Endothelial cell of umbilical vein (primary cell): ENCODE measurements around the gene DIRAS3. TPM values are rescaled to one million over a fixed set of nuclear protein-coding genes. Genes with fewer than 3 reads are reported as not detected.

Experiments
- BruUV-seq: library from RNA; stranded (reverse); fragments of 400-500 nt; replicated peaks from 2 replicates; lab custom pipeline; 2021; lab: Mats Ljungman, UMichigan
- CTCF ChIA-PET: fragments of 300-600, 350-600 bp; sonication (Branson Sonifier 250); formaldehyde crosslinking; loops from one replicate; lab custom pipeline; 2021; ENCODE audit warnings: antibody characterized with exemption, inconsistent platforms; lab: Charles Lee
- POLR2A ChIA-PET: fragments of 300-600, 350-600 bp; sonication (Branson Sonifier 250); formaldehyde crosslinking; loops from one replicate; lab custom pipeline; 2021; ENCODE audit warnings: antibody characterized with exemption, inconsistent platforms; lab: Charles Lee
- DNase-seq: peaks from one replicate; pipeline ENCODE4 v3.0.0-alpha.2; 2011; ENCODE audit warnings: low read depth, low spot score
- FAIRE-seq: peaks from 2 replicates; lab custom pipeline; 2011; peaks lifted over from hg19 to GRCh38; lab: Jason Lieb, UNC
- H2AFZ ChIP-seq: 2 replicates; pipeline ENCODE4 v1.6.0; 2012; ENCODE audit warnings: low read depth, low read length, control low read depth, inconsistent platforms
- H3K27ac ChIP-seq: 2 replicates; pipeline ENCODE4 v1.5.1; 2011; ENCODE audit warnings: low read depth, mild to moderate bottlenecking, control low read depth, low read length, moderate library complexity; ENCODE audit not compliant: insufficient read depth
- H3K27me3 ChIP-seq, 2 experiments: 2 replicates each; pipeline versions ENCODE4 v1.6.0 to v1.6.1; 2011; ENCODE audit warnings: low read length in 2 of 2, mixed read lengths in 1 of 2; ENCODE audit not compliant: control insufficient read depth in 2 of 2, insufficient read depth in 2 of 2
- H3K36me3 ChIP-seq, 2 experiments: 2 replicates in 1 of 2; 3 replicates in 1 of 2; pipeline ENCODE4 v1.5.1; 2011; ENCODE audit warnings: low read length in 2 of 2, mild to moderate bottlenecking in 1 of 2, moderate library complexity in 1 of 2; ENCODE audit not compliant: control insufficient read depth in 2 of 2, insufficient read depth in 2 of 2; ENCODE audit errors: extremely low read depth in 1 of 2
- H3K4me1 ChIP-seq: 3 replicates; pipeline ENCODE4 v1.5.1; 2011; ENCODE audit warnings: mild to moderate bottlenecking, low read length; ENCODE audit not compliant: control insufficient read depth, insufficient read depth; ENCODE audit errors: extremely low read depth
- H3K4me2 ChIP-seq: 2 replicates; pipeline ENCODE4 v1.6.1; 2011; ENCODE audit warnings: low read length, control low read depth, mixed read lengths; ENCODE audit not compliant: insufficient read depth
- H3K4me3 ChIP-seq, 3 experiments: fragments of 200-600 bp in 1 of 3; sonication (generic), shearing (Covaris generic) in 1 of 3; replicated peaks in 1 of 3; 2 replicates each; pipeline ENCODE4 v1.5.1; 2011 to 2016; ENCODE audit warnings: control low read depth in 3 of 3, low read length in 3 of 3, mild to moderate bottlenecking in 2 of 3, inconsistent platforms in 1 of 3, low read depth in 1 of 3, moderate library complexity in 1 of 3; ENCODE audit not compliant: insufficient read depth in 1 of 3
- H3K79me2 ChIP-seq: 2 replicates; pipeline ENCODE4 v1.6.0; 2012; ENCODE audit warnings: low read length, inconsistent platforms; ENCODE audit not compliant: control insufficient read depth, insufficient read depth
- H3K9ac ChIP-seq: replicated peaks from 2 replicates; pipeline ENCODE3; 2011; ENCODE audit warnings: low read length, control low read depth; ENCODE audit not compliant: insufficient read depth; ENCODE audit errors: extremely low read depth
- H3K9me1 ChIP-seq: replicated peaks from 3 replicates; pipeline ENCODE4 v1.6.0; 2011; ENCODE audit warnings: mild to moderate bottlenecking, low read length; ENCODE audit not compliant: control insufficient read depth, insufficient read depth; ENCODE audit errors: extremely low read depth
- H3K9me3 ChIP-seq: replicated peaks from 2 replicates; pipeline ENCODE4 v1.5.1; 2012; ENCODE audit warnings: low read length, inconsistent platforms; ENCODE audit not compliant: control insufficient read depth, insufficient read depth
- H4K20me1 ChIP-seq: replicated peaks from 2 replicates; pipeline ENCODE3; 2011; ENCODE audit warnings: mild to moderate bottlenecking, low read length; ENCODE audit not compliant: control insufficient read depth, insufficient read depth; ENCODE audit errors: extremely low read depth
- CTCF ChIP-seq, 2 donors: IDR thresholded peaks; 1 replicate in 1 of 2; 2 replicates in 1 of 2; pipeline ENCODE4 v1.5.1; 2011; ENCODE audit warnings: low read length in 2 of 2, mild to moderate bottlenecking in 2 of 2, moderate library complexity in 2 of 2, control low read depth in 1 of 2, inconsistent platforms in 1 of 2, low read depth in 1 of 2; ENCODE audit not compliant: insufficient read depth in 1 of 2; ENCODE audit errors: extremely low read depth in 1 of 2
- EZH2 ChIP-seq: IDR thresholded peaks from 2 replicates; pipeline ENCODE4 v1.6.1; 2012; ENCODE audit warnings: borderline replicate concordance, low read depth, mild to moderate bottlenecking, moderate library complexity, low read length, inconsistent platforms; ENCODE audit not compliant: severe bottlenecking
- FOS ChIP-seq: IDR thresholded peaks from 2 replicates; pipeline ENCODE4 v1.6.1; 2011; ENCODE audit warnings: mild to moderate bottlenecking, low read length, moderate library complexity, borderline replicate concordance; ENCODE audit not compliant: insufficient read depth
- GATA2 ChIP-seq: IDR thresholded peaks from 2 replicates; pipeline ENCODE4 v1.7.0; 2011; ENCODE audit warnings: low read depth, mild to moderate bottlenecking, moderate library complexity, mixed read lengths, low read length; ENCODE audit not compliant: insufficient read length, insufficient read depth
- JUN ChIP-seq: IDR thresholded peaks from 2 replicates; pipeline ENCODE4 v1.6.1; 2011; ENCODE audit warnings: borderline replicate concordance, low read depth; ENCODE audit not compliant: insufficient read length, insufficient read depth
- MAX ChIP-seq: IDR thresholded peaks from 2 replicates; pipeline ENCODE4 v1.6.1; 2011; ENCODE audit not compliant: insufficient read depth, insufficient read length
- MYC ChIP-seq: IDR thresholded peaks from one replicate; pipeline ENCODE4 v1.6.1; 2011; ENCODE audit warnings: mild to moderate bottlenecking, low read depth, low read length
- POLR2A ChIP-seq: IDR thresholded peaks from 2 replicates; pipeline ENCODE4 v1.6.1; 2012; ENCODE audit warnings: low read depth, mild to moderate bottlenecking, control low read depth, low read length
- POLR2AphosphoS5 ChIP-seq: IDR thresholded peaks from 2 replicates; pipeline ENCODE4 v1.6.1; 2012; ENCODE audit warnings: low read depth, mild to moderate bottlenecking, control low read depth, low read length, moderate library complexity; ENCODE audit not compliant: insufficient read depth
- dilution Hi-C: fragments of 300-500 bp; cut with MboI; formaldehyde crosslinking; loops from one replicate; pipeline ENCODE4 v1.15.0; 2019; ENCODE audit warnings: low sequenced_read_pairs; ENCODE audit not compliant: extremely low pct_ligation_motif_present
- intact Hi-C: fragments of 100-400 bp; cut with micrococcal nuclease; formaldehyde crosslinking; loops from one replicate; pipeline ENCODE4 v1.10.0; 2022
- polyA plus RNA-seq, 4 experiments: library from polyadenylated mRNA; depleted of rRNA in 3 of 4; stranded (reverse) in 3 of 4; unstranded in 1 of 4; fragments of >200 nt; gene quantifications; 2 replicates each; pipeline versions ENCODE4 v1.2.1 to v1.2.3, GENCODE V29; 2011 to 2012; ENCODE audit warnings: missing spikeins in 1 of 4
- total RNA-seq: library from RNA; stranded (reverse); gene quantifications from 2 replicates; pipeline ENCODE4 v1.2.3, GENCODE V29; 2021

The DIRAS3 gene
- total and polyA plus RNA-seq, 2 donors (not counting 3 experiments of a cell fraction or from before 2014, with no cell fraction given): 1.2 to 7.6 TPM

GRCh38 chr1:68016381-68016780 lies 34.0 kb downstream of the DIRAS3 start:
- Histone ChIP-seq H3K27ac (no peak overlapping the region), H3K4me3 (no peak overlapping the region), H3K9ac (no peak overlapping the region), H3K4me2 (no peak overlapping the region), H4K20me1 (no peaks in the 10 kb centered on the region), H3K9me1 (no peaks in the 10 kb centered on the region), H2AFZ (no peak overlapping the region), H3K79me2 (no peaks in the 10 kb centered on the region), H3K4me1 (no peaks in the 10 kb centered on the region), H3K27me3 (no peaks in the 10 kb centered on the region), H3K36me3 (no peaks in the 10 kb centered on the region), H3K9me3 (no peaks in the 10 kb centered on the region)
- no peak for DNase-seq
- no peak for FAIRE-seq
- BruUV-seq: no TSS peak
- ChIA-PET CTCF (no interaction called here), POLR2A (no interaction called here)
- dilution Hi-C loops (no loop called here), intact Hi-C loops (no loop called here)
- TF ChIP-seq CTCF (IDR thresholded peaks at IDR 0.05; ENCODE audit: extremely low read depth in 1 of 2, insufficient read depth in 1 of 2, low read depth in 1 of 2, low read length in 2 of 2): no peak
- no peak for TF ChIP-seq GATA2
- no peak for TF ChIP-seq POLR2A
- no peak for TF ChIP-seq POLR2AphosphoS5
- no peak for TF ChIP-seq MAX
- TF ChIP-seq JUN: no peak
- TF ChIP-seq FOS: no peak
- TF ChIP-seq MYC: no peak
- no peak for TF ChIP-seq EZH2
